Gastrocnemius medialis (tissue), 4 donors: Measurements from ENCODE around the gene TYROBP. TPM values are rescaled to one million over a fixed set of nuclear protein-coding genes. Genes with fewer than 3 reads are reported as not detected.
"Not testable (repeated sequence)": the region's sequence is repeated elsewhere in the genome, so short reads cannot be mapped to it uniquely, and the experiment has no call there.

Source experiments
- ATAC-seq, 2 donors: fragments of 150-250 bp; one replicate each; pipeline ENCODE4 v1.9.1; 2016
- DNase-seq, 2 donors: peaks; one replicate each; pipeline ENCODE4 v3.0.0-alpha.2; 2019
- H3K27ac ChIP-seq, 4 donors: fragments of 200-600 bp; sonication (generic); 1 replicate in 1 of 4; 2 replicates in 3 of 4; pipeline ENCODE4 v1.5.1; 2016 to 2018; ENCODE audit warnings: mild to moderate bottlenecking in 2 of 4, moderate library complexity in 1 of 4
- H3K27me3 ChIP-seq, 3 donors: fragments of 200-600 bp; sonication (generic) in 2 of 3; 1 replicate in 1 of 3; 2 replicates in 2 of 3; pipeline versions ENCODE4 v1.5.1 to v1.6.0; 2016 to 2019; ENCODE audit warnings: mild to moderate bottlenecking in 1 of 3, moderate library complexity in 1 of 3
- H3K36me3 ChIP-seq, 2 donors: fragments of 200-600 bp; sonication (generic) in 1 of 2; one replicate each; pipeline ENCODE4 v1.5.1; 2017 to 2018
- H3K4me1 ChIP-seq, 2 donors: fragments of 200-600 bp; sonication (generic) in 1 of 2; one replicate each; pipeline ENCODE4 v1.5.1; 2016 to 2017; ENCODE audit warnings: mild to moderate bottlenecking in 2 of 2
- H3K4me3 ChIP-seq, 4 donors: fragments of 200-600 bp; sonication (generic) in 3 of 4; 1 replicate in 1 of 4; 2 replicates in 3 of 4; pipeline ENCODE4 v1.5.1; 2016 to 2019; ENCODE audit warnings: mild to moderate bottlenecking in 2 of 4
- H3K9me3 ChIP-seq, 3 donors: fragments of 200-600 bp; sonication (generic) in 2 of 3; 1 replicate in 1 of 3; 2 replicates in 2 of 3; pipeline ENCODE4 v1.5.1; 2016 to 2019
- CTCF ChIP-seq, 5 experiments: fragments of 450-650 bp in 3 of 5; fragments of 200-600 bp in 2 of 5; sonication (generic) in 2 of 5; IDR thresholded peaks in 4 of 5; conservative IDR thresholded peaks in 1 of 5; 1 replicate in 4 of 5; 2 replicates in 1 of 5; pipeline ENCODE4 v1.5.1; 2016 to 2019; ENCODE audit warnings: antibody characterized with exemption in 5 of 5, mild to moderate bottlenecking in 3 of 5, moderate library complexity in 3 of 5
- POLR2A ChIP-seq, 2 donors: fragments of 450-650 bp; IDR thresholded peaks; one replicate each; pipeline ENCODE4 v1.6.1; 2017; ENCODE audit warnings: antibody characterized with exemption in 2 of 2, mild to moderate bottlenecking in 2 of 2, moderate library complexity in 2 of 2
- in situ Hi-C, 4 donors: fragments of 200-750 bp; cut with MboI; loops; one replicate each; pipeline versions ENCODE4 v1.15.0 to v1.8.0; 2017; ENCODE audit warnings: low sequenced_read_pairs in 4 of 4
- intact Hi-C: fragments of 100-400 bp; cut with DNase I; formaldehyde crosslinking; loops from one replicate; pipeline ENCODE4 v1.15.1; 2023; ENCODE audit warnings: low total_unique reads
- total RNA-seq, 4 donors: library from RNA; depleted of rRNA; stranded (reverse); fragments of >200 nt; gene quantifications; one replicate each; pipeline versions ENCODE4 v1.1.0 to v1.2.3, GENCODE V29; 2016

TYROBP gene
- 10 to 100 TPM in 3 of 4 donors, 1 to 10 TPM in 1; 7.2 to 25.6 (median 18.2) TPM for total RNA-seq

GRCh38 chr19:35908010-35908441 is at the start of gene TYROBP:
TSS of gene TYROBP (minus strand) at chr19:35908295. CDS start at chr19:35908228, 67 bp downstream.
- Histone ChIP-seq H3K27ac (peak within 1 kb of the TSS in 1 of 4 donors; percentile 14), H3K36me3 (no peaks in the 10 kb centered on the region), H3K4me3 (peak within 1 kb of the TSS in 1 of 4 donors; percentile 32), H3K27me3 (peaks cover 0 to 2% (median 0%) of the 10 kb centered on the region in 3 donors), H3K4me1 (no peaks in the 10 kb centered on the region), H3K9me3 (no peaks in the 10 kb centered on the region)
- in situ Hi-C loops (no loop called here), intact Hi-C loops (no loop called here)
- ATAC-seq (no peak), DNase-seq (no peak)
- no peak for TF ChIP-seq CTCF (IDR thresholded peaks at IDR 0.05 in 4 of 5, conservative IDR thresholded peaks at IDR 0.05 in 1 of 5)
- TF ChIP-seq POLR2A (IDR thresholded peaks at IDR 0.05), result peak; percentile 11 to 36

- intact Hi-C loops, H3K4me1 ChIP-seq, H3K27ac ChIP-seq, H3K9me3 ChIP-seq, ATAC-seq, DNase-seq, H3K36me3 ChIP-seq, H3K4me3 ChIP-seq, in situ Hi-C loops: not testable (repeated sequence)
- H3K27me3 ChIP-seq, result peaks cover 34 to 38% (median 34%) of the 10 kb centered on the region in 3 donors
Observed at GRCh38 chr19:35957411-35957810, 49.3 kb upstream of the TYROBP start.

GRCh38 chr19:35955881-35956634 is 48.0 kb upstream of the TYROBP start:
- ATAC-seq (no peak), DNase-seq (no peak)
- Histone ChIP-seq H3K36me3 (no peaks in the 10 kb centered on the region), H3K27me3 (peaks cover 28 to 32% (median 29%) of the 10 kb centered on the region in 3 donors), H3K4me1 (no peaks in the 10 kb centered on the region), H3K9me3 (no peaks in the 10 kb centered on the region), H3K4me3 (no peak overlapping the region), H3K27ac (no peak overlapping the region)
- intact Hi-C loops (no loop called here), in situ Hi-C loops (no loop called here)
- TF ChIP-seq CTCF (IDR thresholded peaks at IDR 0.05 in 4 of 5, conservative IDR thresholded peaks at IDR 0.05 in 1 of 5) (no peak), POLR2A (IDR thresholded peaks at IDR 0.05) (no peak)

- TF ChIP-seq CTCF (IDR thresholded peaks at IDR 0.05 in 4 of 5, conservative IDR thresholded peaks at IDR 0.05 in 1 of 5), result no peak
- TF ChIP-seq POLR2A (IDR thresholded peaks at IDR 0.05), result no peak
- in situ Hi-C loops (no loop called here), intact Hi-C loops (no loop called here)
- Histone ChIP-seq H3K36me3 (no peaks in the 10 kb centered on the region), H3K27ac (no peak overlapping the region), H3K4me3 (no peak overlapping the region), H3K27me3 (no peaks in the 10 kb centered on the region), H3K9me3 (no peaks in the 10 kb centered on the region), H3K4me1 (no peaks in the 10 kb centered on the region)
- DNase-seq (no peak), ATAC-seq (no peak)
Observed at GRCh38 chr19:35949131-35949530, 41.0 kb upstream of the TYROBP start.

GRCh38 chr19:35946203-35946602 is 38.1 kb upstream of the TYROBP start:
- TF ChIP-seq POLR2A (IDR thresholded peaks at IDR 0.05), result no peak
- no peak for TF ChIP-seq CTCF (IDR thresholded peaks at IDR 0.05 in 4 of 5, conservative IDR thresholded peaks at IDR 0.05 in 1 of 5)
- Histone ChIP-seq H3K27me3 (no peaks in the 10 kb centered on the region), H3K4me3 (no peak overlapping the region), H3K36me3 (peaks cover 0 to 21% of the 10 kb centered on the region in 2 donors), H3K27ac (no peak overlapping the region), H3K9me3 (no peaks in the 10 kb centered on the region), H3K4me1 (no peaks in the 10 kb centered on the region)
- intact Hi-C loops (no loop called here), in situ Hi-C loops (no loop called here)
- DNase-seq, result no peak
- no peak for ATAC-seq
